H1 (cell line): ENCODE measurements around the gene SRR. TPM values are rescaled to one million over a fixed set of nuclear protein-coding genes. Genes with fewer than 3 reads are reported as not detected.

ENCODE experiments used
- CTCF ChIA-PET: fragments of 300-600 bp; sonication (Branson Sonifier 250); formaldehyde crosslinking; loops from one replicate; lab custom pipeline; 2021; ENCODE audit not compliant: partially characterized antibody; lab: Charles Lee
- POLR2A ChIA-PET: fragments of 300-600 bp; sonication (Branson Sonifier 250); formaldehyde crosslinking; loops from one replicate; lab custom pipeline; 2021; ENCODE audit warnings: inconsistent platforms; ENCODE audit not compliant: partially characterized antibody; lab: Charles Lee
- DNase-seq, 2 experiments: peaks; one replicate each; pipeline versions ENCODE4 v3.0.0 to v3.0.0-alpha.2; 2010 to 2022; ENCODE audit warnings: low spot score in 2 of 2, low read depth in 1 of 2, mixed read lengths in 1 of 2
- FAIRE-seq: peaks from 2 replicates; lab custom pipeline; 2011; peaks lifted over from hg19 to GRCh38; lab: Jason Lieb, UNC
- H2AFZ ChIP-seq: 2 replicates; pipeline ENCODE4 v1.8.1; 2012; ENCODE audit warnings: low read length, inconsistent platforms
- H2AK5ac ChIP-seq: 2 replicates; pipeline ENCODE4 v1.6.1; 2013; ENCODE audit warnings: low read depth, low read length
- H2BK120ac ChIP-seq: replicated peaks from 2 replicates; pipeline ENCODE3; 2013; ENCODE audit warnings: low read depth, low read length, inconsistent platforms
- H2BK12ac ChIP-seq: 2 replicates; pipeline ENCODE4 v1.6.1; 2013; ENCODE audit warnings: low read depth, low read length
- H2BK15ac ChIP-seq: 2 replicates; pipeline ENCODE4 v1.6.1; 2013; ENCODE audit warnings: low read length
- H2BK20ac ChIP-seq: 2 replicates; pipeline ENCODE4 v1.6.1; 2013; ENCODE audit warnings: low read length
- H2BK5ac ChIP-seq: 2 replicates; pipeline ENCODE4 v1.6.1; 2013; ENCODE audit warnings: low read depth, low read length
- H3K14ac ChIP-seq: 2 replicates; pipeline ENCODE4 v1.6.1; 2013; ENCODE audit warnings: inconsistent platforms; ENCODE audit not compliant: insufficient read length
- H3K18ac ChIP-seq: 2 replicates; pipeline ENCODE4 v1.6.1; 2013; ENCODE audit warnings: low read length; ENCODE audit errors: extremely low read depth
- H3K23ac ChIP-seq: 2 replicates; pipeline ENCODE4 v1.6.1; 2013; ENCODE audit warnings: inconsistent platforms; ENCODE audit not compliant: insufficient read length
- H3K23me2 ChIP-seq: 2 replicates; pipeline ENCODE4 v1.6.1; 2013; ENCODE audit warnings: low read depth, low read length
- H3K27ac ChIP-seq: 2 replicates; pipeline ENCODE4 v1.6.1; 2011; ENCODE audit warnings: low read depth, low read length, inconsistent platforms
- H3K27me3 ChIP-seq, 4 experiments: replicated peaks in 1 of 4; 1 replicate in 1 of 4; 2 replicates in 3 of 4; pipeline versions ENCODE4 v1.6.1 to v1.8.1; 2011 to 2013; ENCODE audit warnings: low read length in 3 of 4, mild to moderate bottlenecking in 3 of 4, inconsistent platforms in 2 of 4, mixed read lengths in 2 of 4, moderate library complexity in 1 of 4; ENCODE audit not compliant: control insufficient read depth in 3 of 4, insufficient read depth in 3 of 4; ENCODE audit errors: extremely low read depth in 1 of 4
- H3K36me3 ChIP-seq, 4 experiments: 2 replicates each; pipeline versions ENCODE4 v1.6.1 to v1.8.1; 2011 to 2013; ENCODE audit warnings: mild to moderate bottlenecking in 4 of 4, low read length in 3 of 4, moderate library complexity in 2 of 4, control low read depth in 1 of 4, inconsistent platforms in 1 of 4; ENCODE audit not compliant: insufficient read depth in 4 of 4, control insufficient read depth in 2 of 4
- H3K4ac ChIP-seq: replicated peaks from 2 replicates; pipeline ENCODE3; 2013; ENCODE audit warnings: low read length, low read depth, mixed read lengths, inconsistent platforms; ENCODE audit not compliant: insufficient read length
- H3K4me1 ChIP-seq, 4 experiments: replicated peaks in 1 of 4; 1 replicate in 1 of 4; 2 replicates in 3 of 4; pipeline versions ENCODE4 v1.6.1 to v1.8.1; 2011 to 2013; ENCODE audit warnings: low read length in 3 of 4, inconsistent platforms in 2 of 4, mixed read lengths in 1 of 4; ENCODE audit not compliant: insufficient read depth in 4 of 4, control insufficient read depth in 3 of 4
- H3K4me2 ChIP-seq, 2 experiments: 2 replicates each; pipeline versions ENCODE4 v1.6.1 to v1.8.1; 2011 to 2013; ENCODE audit warnings: low read depth in 2 of 2, low read length in 2 of 2, control low read depth in 1 of 2, inconsistent platforms in 1 of 2, mild to moderate bottlenecking in 1 of 2; ENCODE audit not compliant: insufficient read depth in 1 of 2
- H3K4me3 ChIP-seq, 4 experiments: fragments of 200-600, 300-600 bp in 1 of 4; sonication (generic), shearing (Covaris generic), sonication (Bioruptor Twin) in 1 of 4; 2 replicates each; pipeline versions ENCODE4 v1.5.1 to v1.8.1; 2011 to 2016; ENCODE audit warnings: low read length in 4 of 4, low read depth in 3 of 4, control low read depth in 2 of 4, inconsistent platforms in 2 of 4, mild to moderate bottlenecking in 2 of 4, mixed read lengths in 1 of 4, moderate library complexity in 1 of 4; ENCODE audit not compliant: insufficient read depth in 2 of 4; ENCODE audit errors: extremely low read depth in 1 of 4
- H3K56ac ChIP-seq: replicated peaks from 2 replicates; pipeline ENCODE3; 2013; ENCODE audit warnings: low read depth, mild to moderate bottlenecking, mixed read lengths, low read length, inconsistent platforms; ENCODE audit not compliant: insufficient read length
- H3K79me1 ChIP-seq: 2 replicates; pipeline ENCODE4 v1.6.1; 2013; ENCODE audit warnings: low read depth, low read length, control low read depth
- H3K79me2 ChIP-seq, 2 experiments: 2 replicates each; pipeline versions ENCODE4 v1.6.1 to v1.8.1; 2012 to 2013; ENCODE audit warnings: low read length in 2 of 2, mild to moderate bottlenecking in 2 of 2, inconsistent platforms in 1 of 2; ENCODE audit not compliant: insufficient read depth in 2 of 2, control insufficient read depth in 1 of 2
- H3K9ac ChIP-seq, 4 experiments: replicated peaks in 1 of 4; 1 replicate in 1 of 4; 2 replicates in 3 of 4; pipeline versions ENCODE4 v1.6.1 to v1.8.1; 2011 to 2013; ENCODE audit warnings: low read depth in 3 of 4, low read length in 3 of 4, control low read depth in 2 of 4, mild to moderate bottlenecking in 2 of 4, moderate library complexity in 2 of 4, inconsistent platforms in 1 of 4; ENCODE audit errors: extremely low read depth in 1 of 4
- H3K9me3 ChIP-seq, 2 experiments: 2 replicates each; pipeline versions ENCODE4 v1.6.1 to v1.8.1; 2012 to 2013; ENCODE audit warnings: mild to moderate bottlenecking in 2 of 2, moderate library complexity in 2 of 2, control low read depth in 1 of 2, inconsistent platforms in 1 of 2, low read depth in 1 of 2, low read length in 1 of 2, mixed read lengths in 1 of 2; ENCODE audit not compliant: insufficient read depth in 2 of 2
- H4K20me1 ChIP-seq, 2 experiments: replicated peaks in 1 of 2; 2 replicates each; pipeline versions ENCODE3 to v1.8.1; 2011 to 2013; ENCODE audit warnings: inconsistent platforms in 2 of 2, low read length in 2 of 2, mild to moderate bottlenecking in 1 of 2; ENCODE audit not compliant: insufficient read depth in 2 of 2, control insufficient read depth in 1 of 2
- H4K5ac ChIP-seq: 2 replicates; pipeline ENCODE4 v1.6.1; 2013; ENCODE audit warnings: low read length, low read depth, mixed read lengths, inconsistent platforms; ENCODE audit not compliant: insufficient read length
- H4K8ac ChIP-seq: 2 replicates; pipeline ENCODE4 v1.8.0; 2013; ENCODE audit warnings: mild to moderate bottlenecking, moderate library complexity, low read length, inconsistent platforms; ENCODE audit not compliant: insufficient read depth; ENCODE audit errors: extremely low read depth
- H4K91ac ChIP-seq: replicated peaks from 2 replicates; pipeline ENCODE3; 2013; ENCODE audit warnings: low read length, mixed read lengths, inconsistent platforms; ENCODE audit not compliant: insufficient read length
- GTF2F1 ChIP-seq: IDR thresholded peaks from 2 replicates; pipeline ENCODE4 v1.6.1; 2012; ENCODE audit warnings: low read depth, low read length, improper control_type of control experiment, borderline replicate concordance
- POLR2A ChIP-seq, 2 experiments: IDR thresholded peaks; 1 replicate in 1 of 2; 2 replicates in 1 of 2; pipeline ENCODE4 v1.6.1; 2011; ENCODE audit warnings: low read depth in 2 of 2, low read length in 2 of 2, mild to moderate bottlenecking in 2 of 2; ENCODE audit errors: control extremely low read depth in 1 of 2
- RFX5 ChIP-seq: IDR thresholded peaks from 2 replicates; pipeline ENCODE4 v1.6.1; 2011; ENCODE audit warnings: low read depth, low read length, improper control_type of control experiment, borderline replicate concordance
- WGBS, 2 experiments: shearing (Covaris generic) in 1 of 2; methylation state at CpG; one replicate each; pipeline versions ENCODE4 v1.1.6 to v1.1.7; 2013 to 2015; ENCODE audit warnings: low lambda C conversion rate in 2 of 2, mixed read lengths in 2 of 2, inconsistent platforms in 1 of 2, low coverage in 1 of 2, missing lambda C conversion rate in 1 of 2; ENCODE audit not compliant: insufficient replicate concordance in 2 of 2, insufficient coverage in 1 of 2, insufficient read length in 1 of 2; ENCODE audit errors: extremely low coverage in 1 of 2, missing lambda C conversion rate in 1 of 2; 5-methylcytosine and 5-hydroxymethylcytosine counted together
- polyA plus RNA-seq, 7 experiments: library from polyadenylated mRNA; depleted of rRNA in 3 of 7; stranded (reverse) in 5 of 7; unstranded in 2 of 7; fragments of >200 nt in 5 of 7; fragments of 200-250 nt in 2 of 7; gene quantifications; 1 replicate in 5 of 7; 2 replicates in 1 of 7; 4 replicates in 1 of 7; pipeline versions ENCODE4 v1.2.1 to v1.2.3, GENCODE V29; 2011 to 2013; ENCODE audit warnings: missing spikeins in 2 of 7, mixed read lengths in 2 of 7
- total RNA-seq: library from RNA; stranded (reverse); fragmentation: NEBNext Ultra II Directional; extraction: Animal tissue kit (Norgen Biotek cat#: 25700); gene quantifications from 2 replicates; pipeline ENCODE4 v1.2.1, GENCODE V29; 2021

The SRR gene
- total and polyA plus RNA-seq, 2 of the 8 experiments (the other 6 are each of a cell fraction or from before 2014, with no cell fraction given), result 3.6 to 4.5 TPM

- H3K27me3 ChIP-seq, result no peaks in the 10 kb centered on the region
These were observed 37.5 kb upstream of the SRR start for GRCh38 chr17:2266045-2266864.

More at GRCh38 chr17:2266045-2266864, 37.5 kb upstream of the SRR start:
- H3K56ac ChIP-seq, result no peak overlapping the region
- no peak overlapping the region for H3K18ac ChIP-seq
- H2BK120ac ChIP-seq, result no peak overlapping the region
- TF ChIP-seq GTF2F1 (no peak), POLR2A (IDR thresholded peaks at IDR 0.05; ENCODE audit: control extremely low read depth in 1 of 2, low read depth in 2 of 2, low read length in 2 of 2) (no peak), RFX5 (no peak)
- CTCF ChIA-PET, result no interaction called here
- H3K27ac ChIP-seq, result no peak overlapping the region
- H3K4me1 ChIP-seq, result no peaks in the 10 kb centered on the region
- H3K79me1 ChIP-seq, result no peaks in the 10 kb centered on the region
- H2BK5ac ChIP-seq, result no peak overlapping the region
- no peaks in the 10 kb centered on the region for H3K79me2 ChIP-seq
- no peak overlapping the region for H2BK20ac ChIP-seq
- H3K4me3 ChIP-seq, result no peak overlapping the region
- POLR2A ChIA-PET, result interaction anchor here (0.5 kb wide), 1 partner anchor 163 kb away, joined by 3 read pairs; no protein-coding TSS in a partner anchor
- peaks cover 1 to 4% of the 10 kb centered on the region in 2 experiments for H4K20me1 ChIP-seq
- no peak overlapping the region for H2AK5ac ChIP-seq
- H3K23me2 ChIP-seq, result no peaks in the 10 kb centered on the region
- no peak overlapping the region for H4K8ac ChIP-seq
- H3K4me2 ChIP-seq, result no peak overlapping the region
- H3K9ac ChIP-seq, result no peak overlapping the region
- H3K4ac ChIP-seq, result no peak overlapping the region
- 92% methylated on average over 13 of the region's 13 CpGs; no CpG with 5 or more reads in 1 of the 2 experiments for WGBS, 2 experiments
- no peak overlapping the region for H2BK12ac ChIP-seq
- no peak overlapping the region for H3K14ac ChIP-seq
- H3K23ac ChIP-seq, result no peak overlapping the region
- H2BK15ac ChIP-seq, result no peak overlapping the region
- DNase-seq (no peak), FAIRE-seq (no peak)
- H4K91ac ChIP-seq, result no peak overlapping the region
- H3K36me3 ChIP-seq, result no peaks in the 10 kb centered on the region; a peak in 1 of 8 replicates
- no peak overlapping the region for H4K5ac ChIP-seq
- no peaks in the 10 kb centered on the region for H3K9me3 ChIP-seq
- H2AFZ ChIP-seq, result no peak overlapping the region
